Panc1 (cell line): ENCODE measurements around the gene C1orf232. TPM values are rescaled to one million over a fixed set of nuclear protein-coding genes. Genes with fewer than 3 reads are reported as not detected.
A peak's percentile ranks its signal among the peaks of the same experiment; 100 is the strongest.

Experiments
- ATAC-seq: fragments of 200-7000 bp; cut with Tn5 transposase; 2 replicates; pipeline ENCODE4 v1.9.1; 2020; ENCODE audit warnings: mild to moderate bottlenecking, moderate library complexity
- BruUV-seq: library from RNA; stranded (reverse); fragments of 400-500 nt; replicated peaks from 2 replicates; lab custom pipeline; 2021; lab: Mats Ljungman, UMichigan
- CTCF ChIA-PET: fragments of 300-600 bp; sonication (Branson Sonifier 250); formaldehyde crosslinking; loops from one replicate; lab custom pipeline; 2022; ENCODE audit warnings: antibody characterized with exemption; lab: Charles Lee
- POLR2A ChIA-PET: fragments of 300-600 bp; sonication (Branson Sonifier 250); formaldehyde crosslinking; loops from one replicate; lab custom pipeline; 2022; ENCODE audit warnings: antibody characterized with exemption; lab: Charles Lee
- DNase-seq: peaks from one replicate; pipeline ENCODE4 v3.0.0-alpha.2; 2010; ENCODE audit warnings: low read depth, low spot score
- H3K27ac ChIP-seq: 2 replicates; pipeline ENCODE4 v1.5.1; 2011; ENCODE audit warnings: mild to moderate bottlenecking, low read length, inconsistent platforms
- H3K27me3 ChIP-seq: fragments of 200-500 bp; sonication (Bioruptor generic); 2 replicates; pipeline ENCODE4 v1.6.0; 2014; ENCODE audit warnings: low read length, inconsistent platforms; ENCODE audit not compliant: control insufficient read depth, insufficient read depth
- H3K36me3 ChIP-seq: fragments of 200-500 bp; sonication (Bioruptor generic); 2 replicates; pipeline ENCODE4 v1.5.1; 2014; ENCODE audit warnings: inconsistent platforms, mild to moderate bottlenecking, low read length, moderate library complexity; ENCODE audit not compliant: control insufficient read depth, insufficient read depth
- H3K4me1 ChIP-seq: 2 replicates; pipeline ENCODE4 v1.5.1; 2011; ENCODE audit warnings: inconsistent platforms, mild to moderate bottlenecking, low read length, moderate library complexity; ENCODE audit not compliant: control insufficient read depth, insufficient read depth
- H3K4me3 ChIP-seq, 2 experiments: 2 replicates each; pipeline ENCODE4 v1.5.1; 2011 to 2012; ENCODE audit warnings: low read depth in 2 of 2, low read length in 2 of 2, mild to moderate bottlenecking in 2 of 2, inconsistent platforms in 1 of 2, moderate library complexity in 1 of 2
- H3K9me3 ChIP-seq: fragments of 200-500 bp; sonication (Bioruptor generic); 2 replicates; pipeline ENCODE4 v1.5.1; 2014; ENCODE audit warnings: low read depth, mild to moderate bottlenecking, inconsistent platforms, low read length, moderate library complexity; ENCODE audit not compliant: control insufficient read depth, insufficient read depth
- CTCF ChIP-seq: fragments of 450-650 bp; IDR thresholded peaks from 2 replicates; pipeline ENCODE4 v1.5.1; 2017; ENCODE audit warnings: mild to moderate bottlenecking
- POLR2AphosphoS5 ChIP-seq: IDR thresholded peaks from 2 replicates; pipeline ENCODE4 v1.6.1; 2012; ENCODE audit warnings: mild to moderate bottlenecking, low read depth, low read length, moderate library complexity
- REST ChIP-seq, 2 experiments: IDR thresholded peaks; 2 replicates each; pipeline ENCODE4 v1.6.1; 2011 to 2012; ENCODE audit warnings: low read depth in 2 of 2, control low read depth in 1 of 2, low read length in 1 of 2, mild to moderate bottlenecking in 1 of 2, moderate library complexity in 1 of 2; ENCODE audit not compliant: insufficient read depth in 1 of 2
- SIN3A ChIP-seq: IDR thresholded peaks from 2 replicates; pipeline ENCODE4 v1.6.1; 2012; ENCODE audit warnings: low read depth, mild to moderate bottlenecking, low read length, moderate library complexity, borderline replicate concordance; ENCODE audit not compliant: insufficient read depth
- TCF7L2 ChIP-seq: IDR thresholded peaks from 2 replicates; pipeline ENCODE4 v1.6.1; 2011; ENCODE audit warnings: mild to moderate bottlenecking, low read depth, low read length, inconsistent platforms
- in situ Hi-C: cut with HindIII; loops from 2 replicates; pipeline ENCODE4 v1.10.0; 2016; ENCODE audit warnings: low sequenced_read_pairs, low pct_unique_long_range_greater_than_20kb
- intact Hi-C: fragments of 100-400 bp; cut with micrococcal nuclease; formaldehyde crosslinking; loops from one replicate; pipeline ENCODE4 v1.10.0; 2022; ENCODE audit not compliant: unreplicated experiment
- total RNA-seq: library from RNA; stranded (reverse); gene quantifications from one replicate; pipeline ENCODE4 v1.2.1, GENCODE V29; 2021; ENCODE audit not compliant: unreplicated experiment

The C1orf232 gene
- total RNA-seq, 1 experiment from 2014 or later, result not detected

GRCh38 chr1:26163684-26164035 is 5.1 kb downstream of the C1orf232 start:
- no peaks in the 10 kb centered on the region for H3K9me3 ChIP-seq
- DNase-seq, result no peak
- no peak overlapping the region for H3K27ac ChIP-seq
- ChIA-PET POLR2A (no interaction called here), CTCF (no interaction called here)
- no peak for ATAC-seq
- no peaks in the 10 kb centered on the region for H3K27me3 ChIP-seq
- TF ChIP-seq SIN3A (no peak), REST (IDR thresholded peaks at IDR 0.05; ENCODE audit: insufficient read depth in 1 of 2, low read depth in 2 of 2, low read length in 1 of 2) (no peak), CTCF (no peak), POLR2AphosphoS5 (no peak), TCF7L2 (no peak)
- peak overlapping the region; percentile 43 to 53; a peak in 3 of 4 replicates for H3K4me3 ChIP-seq
- no TSS peak for BruUV-seq
- in situ Hi-C loops (no loop called here), intact Hi-C loops (no loop called here)
- no peaks in the 10 kb centered on the region for H3K36me3 ChIP-seq
- peaks cover 6% of the 10 kb centered on the region; the same call in 1 of the 2 replicates for H3K4me1 ChIP-seq

GRCh38 chr1:26162220-26162709 is 6.5 kb downstream of the C1orf232 start:
- no TSS peak for BruUV-seq
- TF ChIP-seq TCF7L2 (no peak), REST (IDR thresholded peaks at IDR 0.05; ENCODE audit: insufficient read depth in 1 of 2, low read depth in 2 of 2, low read length in 1 of 2) (no peak), POLR2AphosphoS5 (no peak), SIN3A (no peak), CTCF (no peak)
- POLR2A ChIA-PET, result interaction anchor here (0.6 kb wide), 1 partner anchor 147 kb away, joined by 6 read pairs; no protein-coding TSS in a partner anchor
- Histone ChIP-seq H3K27ac (peak overlapping the region; percentile 67), H3K4me1 (peaks cover 6% of the 10 kb centered on the region; the same call in 1 of the 2 replicates), H3K9me3 (no peaks in the 10 kb centered on the region), H3K36me3 (no peaks in the 10 kb centered on the region), H3K4me3 (peak overlapping the region; percentile 47 to 56), H3K27me3 (no peaks in the 10 kb centered on the region)
- DNase-seq (no peak), ATAC-seq (no peak; the same call in 1 of the 2 replicates)
- in situ Hi-C loops, result no loop called here
- intact Hi-C loops, result no loop called here
- CTCF ChIA-PET, result no interaction called here
